Smooth muscle cell of bladder (primary cell): ENCODE data around the gene CMTR1. TPM values are rescaled to one million over a fixed set of nuclear protein-coding genes. Genes with fewer than 3 reads are reported as not detected.

Source experiments
- total RNA-seq: library from RNA; depleted of rRNA; stranded (reverse); fragments of >200 nt; gene quantifications from 2 replicates; pipeline ENCODE4 v1.2.3, GENCODE V29; 2014

The CMTR1 gene, protein sequence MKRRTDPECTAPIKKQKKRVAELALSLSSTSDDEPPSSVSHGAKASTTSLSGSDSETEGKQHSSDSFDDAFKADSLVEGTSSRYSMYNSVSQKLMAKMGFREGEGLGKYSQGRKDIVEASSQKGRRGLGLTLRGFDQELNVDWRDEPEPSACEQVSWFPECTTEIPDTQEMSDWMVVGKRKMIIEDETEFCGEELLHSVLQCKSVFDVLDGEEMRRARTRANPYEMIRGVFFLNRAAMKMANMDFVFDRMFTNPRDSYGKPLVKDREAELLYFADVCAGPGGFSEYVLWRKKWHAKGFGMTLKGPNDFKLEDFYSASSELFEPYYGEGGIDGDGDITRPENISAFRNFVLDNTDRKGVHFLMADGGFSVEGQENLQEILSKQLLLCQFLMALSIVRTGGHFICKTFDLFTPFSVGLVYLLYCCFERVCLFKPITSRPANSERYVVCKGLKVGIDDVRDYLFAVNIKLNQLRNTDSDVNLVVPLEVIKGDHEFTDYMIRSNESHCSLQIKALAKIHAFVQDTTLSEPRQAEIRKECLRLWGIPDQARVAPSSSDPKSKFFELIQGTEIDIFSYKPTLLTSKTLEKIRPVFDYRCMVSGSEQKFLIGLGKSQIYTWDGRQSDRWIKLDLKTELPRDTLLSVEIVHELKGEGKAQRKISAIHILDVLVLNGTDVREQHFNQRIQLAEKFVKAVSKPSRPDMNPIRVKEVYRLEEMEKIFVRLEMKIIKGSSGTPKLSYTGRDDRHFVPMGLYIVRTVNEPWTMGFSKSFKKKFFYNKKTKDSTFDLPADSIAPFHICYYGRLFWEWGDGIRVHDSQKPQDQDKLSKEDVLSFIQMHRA
- 35.4 and 38.6 TPM in 2 replicates for total RNA-seq

DNA sequence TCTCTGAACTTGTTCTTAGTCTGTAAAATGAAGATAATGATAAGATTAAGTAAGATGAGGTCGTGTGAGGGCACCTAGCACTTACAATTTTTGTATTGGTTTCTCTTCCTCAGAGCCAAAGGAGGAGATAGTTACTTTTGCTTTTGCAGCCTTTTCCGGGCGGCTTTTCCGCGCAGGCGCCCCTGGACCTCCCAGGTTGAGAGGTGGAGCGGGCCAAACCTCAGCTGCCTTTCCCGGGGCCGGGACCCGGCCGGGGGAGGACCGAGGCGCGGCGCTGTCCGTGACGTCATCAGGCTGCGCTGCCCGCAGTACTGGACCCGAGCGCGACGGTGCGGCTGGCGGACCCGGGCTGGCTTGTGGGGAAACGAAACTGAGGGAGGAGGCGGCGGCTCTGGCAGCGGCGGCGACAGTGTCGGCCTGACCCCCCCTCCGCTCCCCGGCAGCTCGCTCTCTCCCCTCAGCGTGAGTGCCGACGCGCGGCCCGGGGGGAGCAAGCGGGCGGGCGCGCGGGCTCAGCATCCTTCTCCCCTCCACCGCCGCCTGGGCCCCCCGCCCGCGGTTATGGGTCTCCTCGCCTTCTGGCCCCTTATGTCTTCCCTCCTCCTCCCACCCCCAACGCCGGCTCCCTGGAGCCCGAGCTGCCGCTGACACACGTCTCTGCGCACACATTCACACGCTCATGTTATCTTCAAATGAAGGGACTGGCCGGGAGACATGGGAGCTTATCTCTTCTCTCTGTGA is at the start of gene CMTR1:
TSS of gene CMTR1 (plus strand) at position 306 of the 741 bp plus-strand sequence. CDS start 2,409 bp downstream, outside the sequence.

DNA sequence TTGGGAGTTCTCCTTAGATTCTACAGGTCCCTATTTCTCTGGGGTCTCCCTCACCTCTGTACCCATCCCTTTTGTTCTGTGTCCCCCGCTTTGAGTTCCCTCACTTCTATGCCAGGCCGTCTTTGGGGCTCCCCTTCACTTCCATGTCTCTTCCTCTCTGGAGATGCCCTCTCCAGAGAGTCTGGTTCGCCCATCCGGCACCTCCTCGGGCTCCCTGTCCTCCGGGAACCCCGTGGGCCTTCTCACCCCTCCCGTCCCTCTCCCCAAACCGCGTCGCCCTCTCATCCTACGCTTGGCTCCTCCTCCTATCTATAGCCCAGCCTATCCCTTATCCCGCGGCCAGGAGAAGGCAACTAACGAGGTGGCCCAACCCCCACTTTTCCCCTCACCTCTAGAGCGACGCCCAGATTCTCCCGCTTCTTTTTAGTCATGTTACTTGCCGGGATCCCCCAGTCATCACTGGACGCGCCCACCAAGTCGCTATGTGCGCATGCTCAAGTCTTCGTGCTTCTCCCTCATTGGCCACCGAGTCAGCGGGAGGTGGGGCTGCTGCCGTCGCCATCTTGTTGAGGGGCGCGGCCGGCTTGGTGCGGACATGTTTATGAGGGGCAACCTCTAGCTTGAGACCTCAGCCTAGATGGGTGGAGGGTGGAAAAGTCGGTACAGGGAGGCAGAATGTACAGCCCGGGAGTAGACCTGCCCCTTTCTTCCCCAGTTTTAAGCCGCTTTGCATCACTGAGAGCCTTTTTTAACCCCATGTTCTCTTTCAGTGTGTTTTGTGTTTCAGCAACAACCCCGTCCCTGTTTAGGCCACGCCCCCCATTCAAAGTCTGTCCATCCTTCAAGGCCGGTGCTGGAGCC is 66.6 kb downstream of the CMTR1 start, which contains the start of gene CCDC167:
TSS of gene CCDC167 (minus strand) at position 461 of the 861 bp plus-strand sequence. CDS start at position 431, 30 bp downstream.

Other genes with a start within 250 kb of the CMTR1 start
- gene TBC1D22B, start 175.4 kb upstream of the CMTR1 start, total RNA-seq: 5.0 and 6.3 TPM in 2 replicates
- 1.9 and 4.0 TPM in 2 replicates for gene TMEM217, start 175.1 kb upstream of the CMTR1 start, total RNA-seq
- 22.6 and 29.3 TPM in 2 replicates for gene RNF8, start 79.2 kb upstream of the CMTR1 start, total RNA-seq
- gene CCDC167, start 66.7 kb downstream of the CMTR1 start, total RNA-seq: 13.2 and 13.6 TPM in 2 replicates